GM23248 (cell line): ENCODE measurements around the gene GAGE12J.
"Not testable (repeated sequence)": the region's sequence is repeated elsewhere in the genome, so short reads cannot be mapped to it uniquely, and the experiment has no call there.

ENCODE experiments used
- EZH2 ChIP-seq: fragments of 200-600 bp; sonication (generic); IDR thresholded peaks from 2 replicates; pipeline ENCODE4 v1.6.1; 2018; ENCODE audit warnings: antibody characterized with exemption, mild to moderate bottlenecking; ENCODE audit not compliant: insufficient read depth, poor library complexity, severe bottlenecking
- EZH2phosphoT487 ChIP-seq: fragments of 200-600 bp; sonication (generic); IDR thresholded peaks from 2 replicates; pipeline ENCODE4 v1.6.1; 2018; ENCODE audit warnings: antibody characterized with exemption, moderate library complexity, mild to moderate bottlenecking, low read depth; ENCODE audit not compliant: insufficient read depth

DNA sequence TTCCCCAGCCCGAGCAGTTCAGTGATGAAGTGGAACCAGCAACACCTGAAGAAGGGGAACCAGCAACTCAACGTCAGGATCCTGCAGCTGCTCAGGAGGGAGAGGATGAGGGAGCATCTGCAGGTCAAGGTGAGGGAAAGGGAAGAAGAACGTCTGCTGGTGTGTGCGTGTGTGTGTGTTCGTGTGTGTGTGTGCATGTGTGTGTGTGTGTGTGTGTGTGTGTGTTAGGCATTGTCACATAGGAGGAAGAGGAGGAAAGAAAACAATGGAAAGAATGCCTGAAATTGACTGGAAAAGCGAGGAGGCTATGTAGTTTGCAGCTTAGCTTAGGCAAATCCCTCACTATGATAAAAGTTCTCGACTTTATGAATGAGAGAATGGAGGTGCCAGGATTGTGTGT, 1.9 kb downstream of the GAGE12J start:
- not testable (repeated sequence) for TF ChIP-seq EZH2, EZH2phosphoT487
